ENCODE measurements around the gene FAM237A. TPM values are rescaled to one million over a fixed set of nuclear protein-coding genes. Genes with fewer than 3 reads are reported as not detected.

FAM237A gene
- polyA plus RNA-seq, 1 of the 3 experiments (the other 2 are of a cell fraction) = not detected

GRCh38 chr2:206631340-206631739, 10.9 kb upstream of the FAM237A start:
- TF ChIP-seq MXI1 (IDR thresholded peaks at IDR 0.05; ENCODE audit: low read depth, low read length) = no peak
- no peak overlapping the region for H3K27ac ChIP-seq (ENCODE audit: low read depth in 2 of 2, low read length in 1 of 2)
- ChIA-PET CTCF (no interaction called here), POLR2A (no interaction called here)
- no peaks in the 10 kb centered on the region for H3K9me3 ChIP-seq
- H2AFZ ChIP-seq (ENCODE audit: low read depth) = no peak overlapping the region
- no peak overlapping the region for H3K4me2 ChIP-seq
- 12% methylated on average over 3 of the region's 3 CpGs for WGBS (ENCODE audit: low lambda C conversion rate)
- no peaks in the 10 kb centered on the region for H3K27me3 ChIP-seq (ENCODE audit: insufficient read depth)
- no peak overlapping the region for H3K9ac ChIP-seq
- no peak for DNase-seq
- no peaks in the 10 kb centered on the region for H3F3A ChIP-seq (replicated peaks; ENCODE audit: insufficient read depth)
- H3K36me3 ChIP-seq (replicated peaks in 1 of 2; ENCODE audit: control insufficient read depth in 1 of 2, insufficient read depth in 2 of 2, low read length in 1 of 2) = no peaks in the 10 kb centered on the region
- no peaks in the 10 kb centered on the region for H3K4me1 ChIP-seq (ENCODE audit: control insufficient read depth in 1 of 2, insufficient read depth in 2 of 2, low read depth in 1 of 2, low read length in 1 of 2)
- no peaks in the 10 kb centered on the region for H3K79me2 ChIP-seq (ENCODE audit: insufficient read depth)
- no peaks in the 10 kb centered on the region for H4K20me1 ChIP-seq (ENCODE audit: insufficient read depth)
- H3K9me2 ChIP-seq = no peaks in the 10 kb centered on the region
- H3K4me3 ChIP-seq (ENCODE audit: low read depth in 2 of 2, low read length in 1 of 2) = no peak overlapping the region

DNA sequence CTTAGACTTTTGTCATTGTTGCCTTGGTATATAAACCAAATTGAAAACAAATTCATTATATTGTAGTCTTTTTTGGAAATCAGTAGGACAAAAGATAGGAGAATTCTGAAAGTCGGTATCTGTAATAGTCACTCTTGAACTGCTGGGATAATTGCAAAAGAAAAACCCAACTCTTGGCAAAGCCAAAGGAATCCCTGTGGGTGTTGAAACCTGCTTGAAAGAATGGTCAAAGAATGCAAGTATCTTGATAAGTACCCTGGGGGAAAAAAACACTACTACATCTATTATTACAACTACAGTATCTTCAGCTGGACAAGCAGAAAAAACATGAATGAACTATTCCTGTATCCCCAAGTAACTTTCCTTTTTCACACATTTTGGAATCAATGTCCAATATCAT, 7.3 kb upstream of the FAM237A start:
- no peak overlapping the region for H2AFZ ChIP-seq (ENCODE audit: low read depth)
- WGBS (ENCODE audit: low lambda C conversion rate) = 16% methylated on average over 1 of the region's 1 CpG
- no peaks in the 10 kb centered on the region for H3K79me2 ChIP-seq (ENCODE audit: insufficient read depth)
- H3K27ac ChIP-seq (ENCODE audit: low read depth in 2 of 2, low read length in 1 of 2) = no peak overlapping the region
- no peaks in the 10 kb centered on the region for H3K9me2 ChIP-seq
- no peak for DNase-seq
- ChIA-PET CTCF (no interaction called here), POLR2A (no interaction called here)
- no peaks in the 10 kb centered on the region for H3K4me1 ChIP-seq (ENCODE audit: control insufficient read depth in 1 of 2, insufficient read depth in 2 of 2, low read depth in 1 of 2, low read length in 1 of 2)
- H4K20me1 ChIP-seq (ENCODE audit: insufficient read depth) = no peaks in the 10 kb centered on the region
- no peak overlapping the region for H3K4me2 ChIP-seq
- H3F3A ChIP-seq (replicated peaks; ENCODE audit: insufficient read depth) = no peaks in the 10 kb centered on the region
- no peaks in the 10 kb centered on the region for H3K36me3 ChIP-seq (replicated peaks in 1 of 2; ENCODE audit: control insufficient read depth in 1 of 2, insufficient read depth in 2 of 2, low read length in 1 of 2)
- H3K9ac ChIP-seq = no peak overlapping the region
- no peaks in the 10 kb centered on the region for H3K27me3 ChIP-seq (ENCODE audit: insufficient read depth)
- TF ChIP-seq TEAD4 (IDR thresholded peaks at IDR 0.05; ENCODE audit: borderline replicate concordance, insufficient read depth) = no peak
- no peaks in the 10 kb centered on the region for H3K9me3 ChIP-seq
- H3K4me3 ChIP-seq (ENCODE audit: low read depth in 2 of 2, low read length in 1 of 2) = no peak overlapping the region

DNA sequence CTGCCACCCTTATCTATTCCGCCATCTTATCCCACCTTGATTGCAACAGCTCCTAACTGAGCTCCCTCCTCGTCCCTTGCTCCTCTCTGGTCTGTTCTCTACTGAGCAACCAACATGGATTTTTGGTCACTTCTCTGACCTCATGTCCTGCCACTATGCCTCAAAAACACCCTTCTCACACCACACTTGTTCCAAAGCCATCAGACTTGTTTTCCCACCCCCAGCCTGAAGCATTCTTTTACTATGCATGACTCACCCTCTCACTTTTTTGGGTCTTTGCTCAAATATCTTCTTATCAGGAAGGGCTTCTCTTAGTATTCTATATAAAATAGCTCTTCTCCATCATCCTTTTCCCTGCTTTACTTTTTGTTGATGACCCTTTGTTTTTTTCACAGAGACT, 2.7 kb upstream of the FAM237A start:
- no peaks in the 10 kb centered on the region for H3K79me2 ChIP-seq (ENCODE audit: insufficient read depth)
- no peaks in the 10 kb centered on the region for H3K36me3 ChIP-seq (replicated peaks in 1 of 2; ENCODE audit: control insufficient read depth in 1 of 2, insufficient read depth in 2 of 2, low read length in 1 of 2)
- TF ChIP-seq JUND (IDR thresholded peaks at IDR 0.05) (no peak), RAD21 (IDR thresholded peaks at IDR 0.05; ENCODE audit: low read length) (no peak), POLR2AphosphoS5 (IDR thresholded peaks at IDR 0.05; ENCODE audit: low read depth, low read length) (no peak), TCF12 (IDR thresholded peaks at IDR 0.05) (no peak), MXI1 (IDR thresholded peaks at IDR 0.05; ENCODE audit: low read depth, low read length) (no peak), NRF1 (IDR thresholded peaks at IDR 0.05; ENCODE audit: low read depth, low read length) (no peak), CTCF (IDR thresholded peaks at IDR 0.05) (no peak)
- H3K9me3 ChIP-seq = no peaks in the 10 kb centered on the region
- H3F3A ChIP-seq (replicated peaks; ENCODE audit: insufficient read depth) = no peaks in the 10 kb centered on the region
- 6% methylated on average over 2 of the region's 2 CpGs for WGBS (ENCODE audit: low lambda C conversion rate)
- no peak overlapping the region for H3K4me2 ChIP-seq
- H3K9me2 ChIP-seq = 0 out of 2 replicates have a peak, but pooled peaks cover 3% of the 10 kb centered on the region
- DNase-seq = no peak
- ChIA-PET POLR2A (no interaction called here), CTCF (interaction anchor here (0.8 kb wide), 1 partner anchor 9 kb away, joined by 3 read pairs; no protein-coding TSS in a partner anchor)
- no peak overlapping the region for H3K9ac ChIP-seq
- no peaks in the 10 kb centered on the region; the same call in 1 of the 2 replicates for H3K27me3 ChIP-seq (ENCODE audit: insufficient read depth)
- H3K27ac ChIP-seq (ENCODE audit: low read depth in 2 of 2, low read length in 1 of 2) = no peak overlapping the region
- no peak overlapping the region for H3K4me3 ChIP-seq (ENCODE audit: low read depth in 2 of 2, low read length in 1 of 2)
- no peaks in the 10 kb centered on the region; a peak in 1 of 4 replicates for H3K4me1 ChIP-seq (ENCODE audit: control insufficient read depth in 1 of 2, insufficient read depth in 2 of 2, low read depth in 1 of 2, low read length in 1 of 2)
- H2AFZ ChIP-seq (ENCODE audit: low read depth) = no peak overlapping the region
- H4K20me1 ChIP-seq (ENCODE audit: insufficient read depth) = no peaks in the 10 kb centered on the region

Measured in SK-N-SH (cell line).